ENCODE results near the gene KCNH2.

GRCh38 chr7:151019130-151019447 is 41.0 kb upstream of the KCNH2 start:
- TF ChIP-seq CTCF (IDR thresholded peaks at IDR 0.05) (no peak), POLR2A (IDR thresholded peaks at IDR 0.05) (no peak)
